Vagina (tissue), 2 donors: ENCODE results near the gene AKAP10.

ENCODE experiments used
- POLR2A ChIP-seq, 2 donors: fragments of 450-650 bp; IDR thresholded peaks; one replicate each; pipeline ENCODE4 v1.6.1; 2017; ENCODE audit warnings: antibody characterized with exemption in 2 of 2, mild to moderate bottlenecking in 2 of 2, moderate library complexity in 2 of 2
- POLR2AphosphoS5 ChIP-seq, 2 donors: sonication (generic); formaldehyde crosslinking; IDR thresholded peaks; one replicate each; pipeline ENCODE4 v1.9.0; 2017; ENCODE audit warnings: antibody characterized with exemption in 2 of 2, mild to moderate bottlenecking in 2 of 2, low read depth in 1 of 2; ENCODE audit not compliant: insufficient read depth in 1 of 2
- TF ChIP-seq, protein P1 (sequence below), 3 experiments: fragments of 450-650 bp in 2 of 3; fragments of 200-600 bp in 1 of 3; sonication (generic) in 1 of 3; IDR thresholded peaks; one replicate each; pipeline ENCODE4 v1.5.1; 2017 to 2019; ENCODE audit warnings: antibody characterized with exemption in 3 of 3, mild to moderate bottlenecking in 2 of 3, moderate library complexity in 2 of 3

DNA sequence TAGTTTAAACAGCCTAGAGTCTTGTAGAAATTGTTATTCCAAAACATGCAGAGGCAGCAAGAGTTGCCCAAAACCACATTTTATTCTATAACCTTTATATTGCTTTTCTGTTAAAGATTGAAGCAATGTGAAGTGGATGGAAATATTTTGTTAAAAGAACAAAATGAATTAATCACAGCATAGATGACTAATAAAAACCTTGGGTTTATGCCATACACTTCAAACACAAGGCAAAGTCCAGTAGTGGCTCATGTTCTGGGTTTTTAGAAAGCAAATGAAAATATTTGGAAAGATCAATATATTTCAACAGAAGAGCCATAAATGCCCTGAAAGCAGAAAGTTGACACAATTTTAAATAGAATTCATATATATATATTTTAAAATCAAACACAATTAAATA, 73.2 kb downstream of the AKAP10 start:
- TF ChIP-seq, protein P1, sequence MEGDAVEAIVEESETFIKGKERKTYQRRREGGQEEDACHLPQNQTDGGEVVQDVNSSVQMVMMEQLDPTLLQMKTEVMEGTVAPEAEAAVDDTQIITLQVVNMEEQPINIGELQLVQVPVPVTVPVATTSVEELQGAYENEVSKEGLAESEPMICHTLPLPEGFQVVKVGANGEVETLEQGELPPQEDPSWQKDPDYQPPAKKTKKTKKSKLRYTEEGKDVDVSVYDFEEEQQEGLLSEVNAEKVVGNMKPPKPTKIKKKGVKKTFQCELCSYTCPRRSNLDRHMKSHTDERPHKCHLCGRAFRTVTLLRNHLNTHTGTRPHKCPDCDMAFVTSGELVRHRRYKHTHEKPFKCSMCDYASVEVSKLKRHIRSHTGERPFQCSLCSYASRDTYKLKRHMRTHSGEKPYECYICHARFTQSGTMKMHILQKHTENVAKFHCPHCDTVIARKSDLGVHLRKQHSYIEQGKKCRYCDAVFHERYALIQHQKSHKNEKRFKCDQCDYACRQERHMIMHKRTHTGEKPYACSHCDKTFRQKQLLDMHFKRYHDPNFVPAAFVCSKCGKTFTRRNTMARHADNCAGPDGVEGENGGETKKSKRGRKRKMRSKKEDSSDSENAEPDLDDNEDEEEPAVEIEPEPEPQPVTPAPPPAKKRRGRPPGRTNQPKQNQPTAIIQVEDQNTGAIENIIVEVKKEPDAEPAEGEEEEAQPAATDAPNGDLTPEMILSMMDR (IDR thresholded peaks at IDR 0.05) = no peak
- no peak for TF ChIP-seq POLR2A (IDR thresholded peaks at IDR 0.05)
- TF ChIP-seq POLR2AphosphoS5 (IDR thresholded peaks at IDR 0.05; ENCODE audit: insufficient read depth in 1 of 2, low read depth in 1 of 2) = no peak
